HG03196 (cell line): ENCODE data around the gene MS4A2.
"Not testable (repeated sequence)": the region's sequence is repeated elsewhere in the genome, so short reads cannot be mapped to it uniquely, and the experiment has no call there.

Experiments used
- ATAC-seq: cut with Tn5 transposase; IDR thresholded peaks from one replicate; pipeline ENCODE4 v1.9.1; 2021; ENCODE audit not compliant: unreplicated experiment

The MS4A2 gene

DNA sequence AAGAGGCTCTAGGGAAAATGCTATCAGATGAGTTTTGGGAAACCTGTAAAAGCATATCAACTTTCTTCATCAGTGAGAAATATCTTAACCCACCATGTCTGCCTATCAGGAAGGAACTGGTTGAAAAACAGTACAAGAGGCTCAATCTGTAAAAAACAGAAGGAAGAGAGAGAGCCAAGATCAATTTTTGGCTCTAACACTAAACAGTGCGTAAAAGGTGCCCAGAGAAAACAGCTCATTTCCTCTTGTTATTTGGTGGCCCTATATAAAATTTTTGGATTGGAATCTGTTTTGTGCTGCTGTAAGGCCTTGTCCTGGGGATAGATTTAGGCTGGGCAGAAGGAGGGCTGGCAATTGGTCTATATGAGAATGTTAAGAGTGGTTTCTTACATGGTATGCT, 12.1 kb downstream of the MS4A2 start:
- no peak for ATAC-seq

DNA sequence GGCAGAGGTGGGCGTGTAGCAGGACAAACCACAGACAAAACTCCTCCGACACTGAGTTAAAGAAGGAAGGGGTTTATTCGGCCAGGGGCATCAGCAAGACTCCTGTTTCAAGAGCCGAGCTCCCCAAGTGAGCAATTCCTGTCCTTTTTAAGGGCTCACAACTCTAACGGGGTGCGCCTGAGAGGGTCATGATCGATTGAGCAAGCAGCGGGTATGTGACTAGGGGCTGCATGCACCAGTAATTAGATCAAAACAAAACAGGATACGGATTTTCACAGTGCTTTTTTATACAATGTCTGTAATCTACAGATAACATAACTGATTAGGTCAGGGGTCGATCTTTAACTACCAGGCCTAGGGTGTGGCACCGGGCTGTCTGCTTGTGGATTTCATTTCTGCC, 12.9 kb downstream of the MS4A2 start:
- not testable (repeated sequence) for ATAC-seq

DNA sequence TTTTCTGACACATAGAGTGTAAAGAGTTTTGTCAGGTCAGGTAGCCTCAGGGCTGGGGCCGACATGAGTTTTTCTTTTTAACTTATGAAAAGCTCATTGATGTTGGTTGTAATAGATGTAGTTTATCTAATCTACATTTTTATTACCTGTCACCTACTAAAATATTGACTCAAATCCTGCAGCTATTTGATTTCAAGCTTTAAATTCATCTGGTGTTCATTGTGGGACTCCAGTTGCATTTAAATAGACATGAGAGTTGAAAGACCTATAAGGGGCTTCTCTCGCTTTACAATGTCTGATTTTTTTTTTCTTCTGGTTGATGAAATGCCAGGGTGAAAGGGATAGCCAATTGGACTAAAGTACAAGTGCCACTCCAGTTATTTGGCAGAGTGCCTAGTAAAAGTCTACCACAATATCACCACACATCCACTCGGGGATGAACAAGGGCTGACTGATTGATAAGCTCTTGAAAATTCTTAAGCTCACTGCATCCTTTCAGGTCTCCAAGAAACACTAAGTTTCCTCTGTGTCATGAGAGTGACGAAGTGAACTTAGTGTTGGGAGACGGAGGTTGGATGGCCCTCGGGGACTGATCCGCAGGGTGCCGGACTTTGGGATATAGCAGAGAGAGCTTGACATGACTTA, 16.1 kb downstream of the MS4A2 start:
- ATAC-seq = not testable (repeated sequence)

DNA sequence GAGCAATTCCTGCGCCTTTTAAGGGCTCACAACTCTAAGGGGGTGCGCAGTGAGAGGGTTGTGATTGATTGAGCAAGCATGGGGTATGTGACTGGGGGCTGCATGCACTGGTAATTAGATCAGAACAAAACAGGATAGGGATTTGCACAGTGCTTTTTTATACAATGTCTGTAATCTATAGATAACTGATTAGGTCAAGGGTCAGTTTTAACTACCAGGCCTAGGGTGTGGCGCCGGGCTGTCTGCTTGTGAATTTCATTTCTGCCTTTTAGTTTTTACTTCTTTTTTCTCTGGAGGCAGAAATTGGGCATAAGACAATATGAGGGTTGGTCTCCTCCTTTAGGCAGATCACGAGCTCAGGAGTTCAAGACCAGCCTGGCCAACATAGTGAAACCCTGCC, 20.2 kb downstream of the MS4A2 start:
- not testable (repeated sequence) for ATAC-seq

DNA sequence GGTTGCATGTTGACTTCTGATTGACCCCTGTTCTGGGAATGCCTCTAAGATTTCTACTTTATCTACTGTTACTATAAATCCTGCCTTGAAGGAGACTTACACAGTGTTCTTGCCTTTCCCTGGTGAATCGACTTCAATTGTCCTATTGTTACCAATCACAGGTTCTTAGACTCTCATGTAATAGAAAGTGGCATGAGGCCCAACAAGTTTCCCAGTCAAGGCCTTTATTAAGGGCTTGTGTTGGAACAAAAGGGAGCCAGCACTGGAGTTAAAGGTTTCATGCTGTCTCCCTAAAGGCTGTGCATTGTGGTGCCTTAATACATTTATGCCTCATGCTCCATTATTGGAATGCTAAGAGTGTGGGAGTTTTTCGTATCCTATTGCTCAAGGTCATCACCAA, 23.3 kb downstream of the MS4A2 start:
- no peak for ATAC-seq

DNA sequence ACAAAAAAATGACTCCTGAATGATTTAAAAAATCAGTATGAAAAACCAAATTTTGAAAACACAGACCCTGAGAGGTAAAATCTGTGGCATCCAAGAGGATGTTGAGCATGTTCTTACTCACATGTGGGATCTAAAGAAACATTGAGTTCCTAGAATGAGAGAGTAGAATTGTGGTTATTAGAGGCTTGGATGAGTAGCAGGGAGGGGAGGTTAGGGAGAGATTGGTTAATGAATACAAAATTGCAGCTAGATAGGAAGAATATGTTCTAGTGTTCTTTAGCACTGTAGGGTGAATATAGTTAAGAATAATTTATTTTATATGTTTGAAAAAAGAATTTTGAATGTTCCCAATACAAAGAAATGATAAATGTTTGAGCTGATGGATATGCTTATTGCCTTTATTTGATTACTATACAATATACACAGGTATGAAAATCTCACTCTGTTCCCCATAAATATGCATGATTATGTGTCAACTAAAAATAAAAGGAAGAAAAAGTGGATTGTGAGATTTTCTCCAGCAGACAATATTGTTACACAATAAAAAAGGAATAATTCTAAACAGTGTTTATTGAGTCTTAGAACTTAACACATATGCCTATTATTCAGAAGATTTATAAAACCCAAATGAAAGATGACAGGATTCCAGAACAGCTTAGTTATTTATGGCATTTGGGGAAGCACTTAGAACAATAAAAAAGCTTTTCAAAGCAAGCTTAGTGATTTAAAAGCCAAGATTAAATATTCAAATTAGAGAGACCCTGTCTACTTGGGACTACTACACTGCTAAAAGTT, 28.7 kb downstream of the MS4A2 start:
- no peak for ATAC-seq

DNA sequence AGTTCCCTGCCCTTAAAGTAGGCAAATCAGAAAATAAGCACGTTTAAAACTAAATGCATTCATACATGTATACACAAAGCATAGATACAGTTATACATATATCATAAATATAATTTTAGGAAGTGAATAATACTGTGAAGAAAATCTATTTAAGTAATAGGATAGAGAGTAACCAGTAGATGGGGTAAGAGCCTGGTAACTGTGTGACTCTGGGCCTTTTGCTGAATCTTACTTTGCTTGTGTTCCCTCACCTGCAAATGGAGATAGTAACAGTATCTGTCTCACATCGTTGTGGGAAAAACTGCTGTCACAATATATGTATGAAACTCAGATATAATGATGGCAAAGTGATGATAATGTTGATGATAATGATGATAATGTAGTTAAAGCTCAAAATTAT, 29.9 kb downstream of the MS4A2 start:
- ATAC-seq = no peak

DNA sequence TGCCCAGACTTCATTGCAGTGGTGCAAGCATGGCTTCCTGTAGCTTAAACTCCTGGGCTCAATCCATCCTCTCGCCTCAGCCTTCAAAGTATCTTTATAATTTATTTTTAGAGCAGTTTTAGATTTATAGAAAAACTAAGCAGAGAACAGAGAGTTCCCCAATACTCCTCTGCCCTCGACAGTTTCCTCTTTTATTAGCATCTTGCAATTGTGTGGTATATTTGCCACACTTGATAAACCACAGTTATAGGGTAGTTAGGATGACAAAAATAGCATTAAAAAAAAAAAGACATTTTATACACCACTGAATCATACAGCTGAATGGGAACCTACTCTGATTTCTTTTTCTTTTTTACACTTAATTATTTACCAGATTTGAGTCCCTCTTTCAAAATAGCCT, 31.2 kb downstream of the MS4A2 start:
- ATAC-seq = no peak

DNA sequence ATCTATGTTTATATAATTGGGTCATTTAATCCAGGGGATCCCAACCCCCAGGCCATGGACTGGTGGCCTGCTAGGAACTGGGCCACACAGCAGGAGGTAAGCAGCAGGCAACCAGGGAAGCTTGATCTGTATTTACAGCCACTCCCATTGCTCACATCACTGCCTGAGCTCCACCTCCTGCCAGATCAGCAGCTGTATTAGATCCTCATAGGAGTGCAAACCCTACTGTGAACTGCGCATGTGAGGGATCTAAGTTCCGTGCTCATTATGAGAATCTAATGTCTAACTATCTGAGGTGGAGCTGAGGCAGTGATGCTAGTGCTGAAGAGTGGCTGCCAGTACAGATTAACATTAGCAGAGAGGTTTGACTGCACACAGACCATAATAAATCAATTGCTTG, 32.8 kb downstream of the MS4A2 start:
- ATAC-seq = no peak

DNA sequence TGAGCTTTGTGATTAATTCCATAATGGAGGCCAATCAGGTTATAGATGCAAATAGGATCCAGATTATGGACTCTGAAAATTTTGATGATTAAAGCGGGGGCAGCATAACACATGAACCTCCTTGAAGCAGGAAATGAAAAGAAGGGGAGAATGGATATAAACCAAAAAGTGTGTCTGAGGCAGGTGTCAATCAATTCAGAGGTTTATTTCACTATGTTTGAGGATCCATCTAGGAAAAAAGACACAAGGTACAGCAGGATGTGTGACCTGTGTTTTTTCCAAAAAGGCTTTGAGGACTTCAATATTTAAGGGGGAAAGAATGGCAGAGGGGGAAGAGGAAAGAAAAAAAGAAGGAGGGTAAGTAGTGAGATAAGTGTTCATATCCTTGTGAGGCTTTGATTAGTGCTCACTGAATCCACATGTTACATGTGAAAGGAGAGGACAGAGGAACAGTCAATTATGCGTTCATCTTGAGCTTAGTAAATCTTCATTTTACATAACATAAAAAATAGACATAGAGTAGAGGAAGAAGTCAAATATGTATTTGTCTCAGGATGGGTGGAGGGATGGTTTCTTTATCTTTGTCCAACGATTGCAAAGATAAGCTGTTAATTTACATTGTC, 34.1 kb downstream of the MS4A2 start:
- ATAC-seq = no peak

DNA sequence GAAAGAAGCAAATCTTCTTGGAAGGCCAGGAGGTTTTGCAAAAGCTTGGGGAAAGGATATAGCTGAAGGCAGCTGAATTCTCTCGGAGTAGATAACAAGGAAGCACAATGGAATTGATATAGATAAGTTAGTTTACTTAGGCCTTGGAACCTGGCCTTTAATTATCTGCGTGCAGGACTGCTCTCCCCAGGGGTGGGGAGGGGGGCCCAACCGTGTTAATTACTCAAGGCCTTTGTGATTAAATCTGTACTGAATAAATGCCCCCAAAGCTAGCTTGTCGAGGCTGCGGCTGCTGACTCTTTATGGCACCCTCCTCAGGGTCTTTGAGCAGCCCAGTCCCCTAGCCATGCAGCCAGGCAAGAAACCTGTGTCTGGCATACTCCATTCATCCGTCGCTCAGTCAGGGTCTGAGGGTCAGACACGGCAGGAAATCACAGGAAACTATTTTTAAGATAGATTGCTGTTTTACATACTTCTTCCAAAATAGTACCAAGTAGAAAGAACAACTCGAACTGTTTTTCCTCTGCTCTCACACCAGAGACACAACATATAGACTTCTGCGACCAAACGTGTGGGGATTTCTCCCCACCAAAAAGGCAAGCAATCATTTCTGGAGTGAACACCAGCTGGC, 36.5 kb downstream of the MS4A2 start:
- no peak for ATAC-seq

DNA sequence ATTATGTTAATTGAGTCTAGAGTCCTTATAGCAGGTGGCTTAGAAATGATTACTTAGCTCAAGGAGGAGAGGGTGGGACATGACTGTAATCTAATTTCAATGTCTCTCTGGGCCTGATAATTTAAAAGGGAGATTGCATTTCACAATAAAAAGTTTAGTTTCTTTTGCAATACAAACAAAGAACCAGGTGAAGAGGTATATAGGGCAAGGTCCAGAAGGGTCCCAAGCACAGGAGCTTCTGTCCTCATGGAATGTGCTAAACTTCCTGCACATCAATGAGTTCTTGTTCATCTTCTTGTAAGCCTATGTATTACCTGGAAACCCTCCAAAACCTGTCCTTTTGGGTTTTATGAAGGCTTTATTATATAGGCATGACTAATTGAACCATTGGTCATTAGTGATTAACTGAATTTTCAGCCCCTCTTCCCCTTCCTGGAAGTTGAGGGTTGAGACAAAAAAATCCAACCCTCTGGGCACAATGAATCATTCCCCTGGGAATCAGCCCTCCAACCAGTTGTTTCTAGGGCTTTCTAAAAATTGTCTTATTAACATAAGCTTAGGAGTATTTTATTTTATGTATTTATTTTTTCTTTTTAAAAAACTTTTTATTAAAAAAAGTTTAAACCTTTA, 37.6 kb downstream of the MS4A2 start:
- no peak for ATAC-seq

DNA sequence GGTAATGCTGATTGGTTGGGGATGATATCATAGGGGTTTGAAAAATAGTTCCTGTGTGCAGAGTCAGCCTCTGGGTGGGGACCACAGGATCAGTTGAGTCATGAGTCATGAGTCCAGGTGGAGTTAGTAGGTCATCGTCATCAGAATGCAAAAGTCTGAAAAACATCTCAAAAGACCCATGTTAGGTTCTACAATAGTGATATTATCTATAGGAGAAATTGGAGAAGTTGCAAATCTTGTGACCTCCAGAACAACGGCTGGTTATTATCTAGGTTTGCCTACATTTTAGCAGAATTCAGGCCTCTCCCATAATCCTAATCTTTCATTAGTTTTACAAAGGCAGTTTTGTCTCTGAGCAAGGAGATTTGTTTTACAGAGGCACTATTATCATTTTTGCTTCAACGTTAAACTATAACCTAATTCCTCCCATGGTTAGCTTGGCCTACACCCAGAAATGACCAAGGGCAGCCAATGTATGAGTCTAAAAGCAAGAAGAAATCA, 38.9 kb downstream of the MS4A2 start:
- no peak for ATAC-seq

DNA sequence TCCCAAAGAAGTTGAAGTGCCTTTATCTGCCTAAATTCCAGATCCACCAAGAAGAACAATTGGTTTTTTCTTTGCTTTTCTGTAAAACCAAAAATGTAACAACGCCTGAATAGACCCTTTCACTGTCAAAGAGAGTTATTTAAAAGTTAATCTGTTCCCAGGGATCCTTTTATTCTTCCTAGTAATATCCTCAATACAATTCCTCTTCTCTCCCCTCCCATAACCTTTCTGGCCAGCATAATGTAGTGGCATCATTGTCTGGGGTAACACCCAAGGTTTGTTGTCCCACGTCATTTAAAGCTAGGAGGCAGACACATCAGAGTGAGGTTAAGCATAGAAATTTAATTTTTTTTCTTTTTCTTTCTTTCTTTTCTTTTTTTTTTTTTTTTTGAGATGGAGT, 39.9 kb downstream of the MS4A2 start:
- ATAC-seq = no peak

DNA sequence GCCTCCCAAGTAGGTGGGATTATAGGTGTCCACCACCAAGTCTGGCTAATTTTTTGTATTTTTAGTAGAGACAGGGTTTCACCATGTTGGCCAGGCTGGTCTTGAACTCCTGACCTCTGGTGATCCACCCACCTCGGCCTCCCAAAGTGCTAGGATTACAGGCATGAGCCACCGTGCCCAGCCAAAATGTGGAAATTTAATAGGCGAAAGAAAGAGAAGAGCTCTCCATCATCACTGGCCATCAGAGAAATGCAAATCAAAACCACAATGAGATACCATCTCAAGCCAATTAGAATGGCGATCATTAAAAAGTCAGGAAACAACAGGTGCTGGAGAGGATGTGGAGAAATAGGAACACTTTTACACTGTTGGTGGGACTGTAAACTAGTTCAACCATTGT, 40.4 kb downstream of the MS4A2 start:
- not testable (repeated sequence) for ATAC-seq

DNA sequence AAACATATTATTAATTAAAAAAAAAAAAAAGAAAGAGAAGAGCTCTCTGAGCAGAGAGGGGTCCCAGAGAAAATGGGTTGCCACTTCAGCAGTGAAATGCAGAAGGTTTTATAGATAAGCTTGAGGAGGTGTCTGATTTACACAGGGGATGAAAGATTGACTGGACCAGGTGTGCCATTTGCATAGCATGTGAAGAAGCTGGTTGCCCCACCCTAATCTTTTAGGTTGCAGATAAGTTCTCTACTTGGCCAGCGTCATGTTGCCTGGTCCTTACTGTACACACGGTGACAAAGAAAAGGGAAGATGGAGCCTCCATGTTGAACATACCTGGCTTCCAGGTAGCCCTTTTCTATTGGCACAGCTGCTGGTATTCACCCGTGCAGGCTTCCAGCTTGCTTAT, 41.4 kb downstream of the MS4A2 start:
- ATAC-seq = no peak

DNA sequence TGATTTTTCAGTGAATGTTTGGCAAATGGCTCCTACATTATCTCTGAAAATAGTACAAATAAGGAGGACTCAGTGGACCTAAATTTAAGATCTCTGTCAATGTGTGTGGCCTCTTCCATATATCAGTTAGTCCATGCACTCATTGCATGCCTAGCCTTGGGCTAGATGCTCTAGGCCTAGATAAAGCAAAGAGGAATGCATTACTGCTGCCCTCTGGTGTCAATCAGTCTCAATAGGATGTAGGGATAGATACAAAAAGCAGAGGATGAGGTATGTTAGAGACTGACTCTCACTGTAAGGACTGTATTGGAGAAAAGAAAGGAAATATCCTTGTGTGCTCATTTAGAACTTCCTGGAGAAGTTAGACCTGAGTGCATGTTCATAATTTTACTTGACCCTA, 42.0 kb downstream of the MS4A2 start:
- ATAC-seq = no peak

DNA sequence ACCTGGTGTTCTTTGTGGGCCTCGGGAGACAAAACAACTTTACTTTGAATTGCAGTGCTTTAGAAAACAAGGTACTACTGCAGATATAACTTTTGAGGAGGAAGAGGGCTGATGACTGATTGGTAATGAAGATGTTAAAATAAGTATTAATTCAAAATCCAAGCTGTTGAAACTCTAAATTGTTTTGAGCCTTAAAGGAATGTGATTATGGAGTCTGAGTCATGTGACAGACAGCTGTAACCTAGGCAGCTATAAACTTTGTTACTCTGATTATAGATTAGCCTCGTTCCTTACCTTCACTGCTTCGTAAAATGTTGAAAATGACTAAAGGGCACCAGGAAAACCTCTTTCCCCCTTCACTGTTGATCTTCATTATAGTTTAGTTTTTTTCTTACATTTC, 43.4 kb downstream of the MS4A2 start:
- no peak for ATAC-seq

DNA sequence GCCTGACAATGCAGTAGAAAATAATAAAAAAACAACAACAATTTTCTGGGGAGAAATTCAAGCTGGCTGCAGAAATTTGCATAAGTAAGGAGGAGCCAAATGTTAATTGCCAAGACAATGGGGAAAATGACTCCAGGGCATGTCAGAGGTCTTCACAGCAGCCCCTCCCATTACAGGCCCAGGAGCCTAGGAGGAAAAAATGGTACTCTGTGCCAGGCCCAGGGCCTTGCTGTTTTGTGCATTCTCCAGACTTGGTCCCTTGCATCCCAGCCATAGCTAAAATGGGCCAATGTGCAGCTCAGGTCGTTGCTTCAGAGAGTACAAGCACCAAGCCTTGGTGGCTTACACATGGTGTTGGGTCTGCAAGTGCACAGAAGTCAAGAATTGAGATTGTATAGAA, 45.5 kb downstream of the MS4A2 start:
- no peak for ATAC-seq

DNA sequence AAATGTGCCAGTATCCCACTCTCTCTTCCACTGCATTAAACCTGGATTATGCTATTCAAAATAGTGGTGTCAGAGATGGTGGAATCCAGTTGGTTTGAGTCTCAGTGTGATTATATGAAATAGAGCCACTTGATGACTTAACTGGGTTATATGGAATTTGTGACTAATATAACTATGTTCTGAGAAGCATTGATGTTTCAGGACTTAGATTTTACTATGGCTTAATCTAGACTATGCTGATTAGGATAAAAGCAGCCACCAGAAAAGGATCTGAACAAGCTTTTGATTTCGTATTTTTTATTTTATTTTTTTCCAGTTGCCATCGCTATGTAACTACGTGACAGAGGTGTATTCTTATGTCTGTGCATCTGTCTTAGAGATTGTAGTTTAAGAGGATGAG, 55.3 kb downstream of the MS4A2 start:
- no peak for ATAC-seq

DNA sequence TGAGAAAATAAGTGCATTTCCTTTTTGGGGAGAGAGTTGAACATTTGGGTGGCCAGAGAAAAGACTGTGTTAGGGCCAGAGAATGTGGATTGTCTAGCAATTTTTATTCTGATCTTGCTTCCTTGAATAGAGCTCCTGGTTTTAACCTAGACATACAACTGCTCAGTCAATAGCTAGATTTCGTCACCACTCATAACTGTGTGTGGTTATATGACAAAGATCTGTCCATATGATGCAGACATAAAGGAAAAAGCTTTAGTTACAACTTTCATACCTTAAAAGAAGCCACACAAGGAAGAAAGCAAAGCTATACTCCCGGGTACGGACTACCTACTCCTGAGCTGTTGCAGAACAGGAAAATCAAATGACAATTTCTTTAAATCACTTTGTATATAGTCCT, 57.2 kb downstream of the MS4A2 start:
- ATAC-seq = no peak
